Activated naive CD4-positive, alpha-beta T cell treated with anti-CD3 and anti-CD28 coated beads, Interleukin-2, amount 50 U/mL, for 16 hours (primary cell): ENCODE measurements around the gene SYCE1L.
"Not testable (repeated sequence)": the region's sequence is repeated elsewhere in the genome, so short reads cannot be mapped to it uniquely, and the experiment has no call there.

Experiments used
- DNase-seq: peaks from one replicate; pipeline ENCODE4 v3.0.0-alpha.2; 2020

Gene SYCE1L

GRCh38 chr16:77206533-77206932 lies 7.3 kb downstream of the SYCE1L start:
- DNase-seq: no peak

GRCh38 chr16:77207030-77207429 lies 7.8 kb downstream of the SYCE1L start:
- no peak for DNase-seq

GRCh38 chr16:77208382-77208781 lies 9.2 kb downstream of the SYCE1L start:
- DNase-seq: no peak

GRCh38 chr16:77211880-77212740 lies 12.9 kb downstream of the SYCE1L start:
- DNase-seq: peak; percentile 76

- DNase-seq: peak; percentile 77
Measured at GRCh38 chr16:77212741-77213541, 13.7 kb downstream of the SYCE1L start.

GRCh38 chr16:77213542-77214106 lies 14.4 kb downstream of the SYCE1L start:
- no peak for DNase-seq

- DNase-seq: no peak
Measured at GRCh38 chr16:77214411-77215138, 15.4 kb downstream of the SYCE1L start.

- DNase-seq: no peak
Measured at GRCh38 chr16:77219437-77219836, 20.2 kb downstream of the SYCE1L start.

GRCh38 chr16:77220427-77220826 lies 21.2 kb downstream of the SYCE1L start:
- DNase-seq: no peak

- DNase-seq: no peak
Measured at GRCh38 chr16:77221482-77221881, 22.3 kb downstream of the SYCE1L start.

- peak; percentile 20 for DNase-seq
Measured at GRCh38 chr16:77223184-77223583, 24.0 kb downstream of the SYCE1L start.

GRCh38 chr16:77225182-77225581 lies 26.0 kb downstream of the SYCE1L start:
- no peak for DNase-seq

- DNase-seq: no peak
Measured at GRCh38 chr16:77227745-77228144, 28.5 kb downstream of the SYCE1L start.

- DNase-seq: no peak
Measured at GRCh38 chr16:77231047-77231446, 31.8 kb downstream of the SYCE1L start.

- no peak for DNase-seq
Measured at GRCh38 chr16:77233799-77234519, 34.8 kb downstream of the SYCE1L start.

- no peak for DNase-seq
Measured at GRCh38 chr16:77234611-77235010, 35.4 kb downstream of the SYCE1L start.

- DNase-seq: peak; percentile 87
Measured at GRCh38 chr16:77236063-77236511, 36.9 kb downstream of the SYCE1L start.

GRCh38 chr16:77238593-77238992 lies 39.4 kb downstream of the SYCE1L start:
- no peak for DNase-seq

- DNase-seq: not testable (repeated sequence)
Measured at GRCh38 chr16:77242471-77242870, 43.3 kb downstream of the SYCE1L start.

- DNase-seq: no peak
Measured at GRCh38 chr16:77246150-77246549, 46.9 kb downstream of the SYCE1L start.

- no peak for DNase-seq
Measured at GRCh38 chr16:77250400-77250799, 51.2 kb downstream of the SYCE1L start.
